ENCODE results near the gene SMKR1.
A peak's percentile ranks its signal among the peaks of the same experiment; 100 is the strongest.
"Not testable (repeated sequence)": the region's sequence is repeated elsewhere in the genome, so short reads cannot be mapped to it uniquely, and the experiment has no call there.

The SMKR1 gene

DNA sequence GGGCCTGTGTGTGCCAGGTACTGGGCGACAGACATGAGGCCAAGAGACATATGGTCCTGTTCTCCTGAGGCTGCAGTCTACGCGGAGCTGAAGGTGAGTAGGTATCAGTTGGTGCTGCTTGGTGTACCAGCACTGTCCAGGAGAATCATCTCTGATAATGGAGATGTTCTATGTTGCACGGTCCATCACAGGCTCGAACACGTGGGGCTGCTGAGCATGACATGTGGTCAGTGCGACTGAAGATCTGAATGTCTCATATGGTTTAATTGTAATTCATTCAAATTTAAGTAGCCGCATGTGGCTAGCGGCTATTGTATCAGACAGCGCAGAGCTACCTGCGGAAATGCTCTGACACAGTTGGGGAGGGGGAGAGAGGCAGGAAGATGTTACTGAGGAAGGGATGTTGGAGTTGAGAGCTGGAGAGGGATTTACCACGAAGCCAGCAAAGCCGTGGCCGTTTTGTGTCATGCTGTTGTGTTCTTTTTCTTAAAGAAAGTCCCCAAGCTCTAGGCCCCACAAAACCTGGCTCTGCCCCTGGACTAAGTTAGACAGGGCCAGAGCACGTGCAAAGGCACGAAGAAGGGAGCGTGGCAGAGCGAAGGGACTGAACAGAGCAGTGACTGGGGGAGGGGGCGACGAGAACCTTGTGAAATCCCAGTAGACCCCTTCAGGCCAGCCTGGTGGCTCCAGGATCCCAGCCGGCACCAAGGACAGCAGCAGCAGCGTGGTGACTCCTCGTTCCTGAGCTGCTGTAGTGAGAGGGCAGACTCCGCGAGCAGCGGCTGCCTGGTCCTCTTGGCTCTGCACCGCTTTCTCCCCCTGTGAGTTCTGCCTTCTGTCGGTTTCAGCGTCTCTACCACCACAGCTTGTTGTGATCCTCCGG is 20.0 kb downstream of the SMKR1 start:
- 61% methylated on average over 27 of the region's 30 CpGs for WGBS
- no peak overlapping the region for H2BK12ac ChIP-seq (ENCODE audit: low read length in 2 of 2)

DNA sequence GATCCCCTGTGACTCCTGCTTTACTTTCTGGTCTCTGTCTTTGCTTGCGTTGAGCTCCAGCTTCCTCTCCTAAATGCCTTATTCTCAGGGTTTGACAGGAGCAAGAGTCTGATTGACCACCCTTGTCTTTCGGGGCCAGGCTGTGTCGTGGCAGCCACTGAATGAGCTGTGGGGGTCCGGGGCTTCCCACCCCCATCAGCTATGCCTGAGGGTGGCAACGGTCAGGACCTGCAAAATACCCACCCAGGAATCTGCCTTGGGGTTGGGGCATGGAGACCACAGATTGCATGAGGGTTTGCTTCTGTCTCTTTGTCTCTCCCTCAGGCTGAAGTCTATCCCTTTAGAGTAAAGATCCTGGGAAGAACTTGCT is 20.6 kb downstream of the SMKR1 start:
- no peak overlapping the region for H3K4me3 ChIP-seq (ENCODE audit: insufficient read depth in 1 of 2, low read depth in 1 of 2, low read length in 2 of 2)
- 66% methylated on average over 5 of the region's 5 CpGs for WGBS
- H2BK5ac ChIP-seq (ENCODE audit: low read depth, low read length, poor library complexity, severe bottlenecking), result no peak overlapping the region
- H3K9ac ChIP-seq (ENCODE audit: low read length), result no peak overlapping the region
- no peak overlapping the region for H2BK120ac ChIP-seq (ENCODE audit: low read depth, low read length)
- no peak overlapping the region for H2BK12ac ChIP-seq (ENCODE audit: low read length in 2 of 2)
- H3K9me3 ChIP-seq (ENCODE audit: control insufficient read depth, low read length), result no peaks in the 10 kb centered on the region
- H4K91ac ChIP-seq (ENCODE audit: low read length), result no peak overlapping the region
- no peak overlapping the region for H3K4me2 ChIP-seq (ENCODE audit: low read length, poor library complexity, severe bottlenecking)
- no peak overlapping the region for H4K8ac ChIP-seq (ENCODE audit: low read length)
- H3K27ac ChIP-seq (ENCODE audit: low read length, poor library complexity, severe bottlenecking), result no peak overlapping the region
- peaks cover 18 to 26% of the 10 kb centered on the region in 2 experiments for H3K27me3 ChIP-seq (ENCODE audit: control insufficient read depth in 1 of 2, insufficient read depth in 1 of 2, low read length in 2 of 2)
- DNase-seq, result no peak
- no peak overlapping the region for H3K18ac ChIP-seq (ENCODE audit: low read depth in 1 of 2, low read length in 2 of 2)
- H2BK15ac ChIP-seq (ENCODE audit: low read depth, poor library complexity, severe bottlenecking), result no peak overlapping the region
- H3K79me1 ChIP-seq (replicated peaks; ENCODE audit: low read length, poor library complexity, severe bottlenecking), result no peaks in the 10 kb centered on the region
- no peak overlapping the region for H3K23ac ChIP-seq (ENCODE audit: low read length in 2 of 2)
- H2AK5ac ChIP-seq (ENCODE audit: low read length, severe bottlenecking), result no peak overlapping the region
- no peak overlapping the region for H3K4ac ChIP-seq (ENCODE audit: low read depth in 1 of 2, low read length in 2 of 2)
- no peaks in the 10 kb centered on the region for H3K36me3 ChIP-seq (ENCODE audit: control insufficient read depth in 1 of 2, insufficient read depth in 2 of 2, low read depth in 1 of 2, low read length in 2 of 2)
- H2AFZ ChIP-seq (ENCODE audit: low read depth, low read length), result no peak overlapping the region
- no peak overlapping the region for H3K14ac ChIP-seq (ENCODE audit: low read length in 2 of 2)
- H3K4me1 ChIP-seq (ENCODE audit: control insufficient read depth, insufficient read depth, low read depth, low read length), result no peaks in the 10 kb centered on the region

More for the DNA sequence above, 20.0 kb downstream of the SMKR1 start:
- no peak overlapping the region for H3K4ac ChIP-seq (ENCODE audit: low read depth in 1 of 2, low read length in 2 of 2)
- H3K4me3 ChIP-seq (ENCODE audit: insufficient read depth in 1 of 2, low read depth in 1 of 2, low read length in 2 of 2), result no peak overlapping the region
- H3K36me3 ChIP-seq (ENCODE audit: control insufficient read depth in 1 of 2, insufficient read depth in 2 of 2, low read depth in 1 of 2, low read length in 2 of 2), result no peaks in the 10 kb centered on the region
- H2AFZ ChIP-seq (ENCODE audit: low read depth, low read length), result no peak overlapping the region
- no peak overlapping the region for H3K14ac ChIP-seq (ENCODE audit: low read length in 2 of 2)
- no peak overlapping the region for H3K27ac ChIP-seq (ENCODE audit: low read length, poor library complexity, severe bottlenecking)
- H3K18ac ChIP-seq (ENCODE audit: low read depth in 1 of 2, low read length in 2 of 2), result no peak overlapping the region
- H3K4me2 ChIP-seq (ENCODE audit: low read length, poor library complexity, severe bottlenecking), result no peak overlapping the region
- H3K27me3 ChIP-seq (ENCODE audit: control insufficient read depth in 1 of 2, insufficient read depth in 1 of 2, low read length in 2 of 2), result peaks cover 18 to 26% of the 10 kb centered on the region in 2 experiments
- no peak overlapping the region for H4K8ac ChIP-seq (ENCODE audit: low read length)
- H2BK120ac ChIP-seq (ENCODE audit: low read depth, low read length), result no peak overlapping the region
- no peaks in the 10 kb centered on the region for H3K4me1 ChIP-seq (ENCODE audit: control insufficient read depth, insufficient read depth, low read depth, low read length)
- peak; percentile 16 for DNase-seq
- no peak overlapping the region for H2BK5ac ChIP-seq (ENCODE audit: low read depth, low read length, poor library complexity, severe bottlenecking)
- no peak overlapping the region for H3K9ac ChIP-seq (ENCODE audit: low read length)
- H2AK5ac ChIP-seq (ENCODE audit: low read length, severe bottlenecking), result no peak overlapping the region
- no peak overlapping the region for H2BK15ac ChIP-seq (ENCODE audit: low read depth, poor library complexity, severe bottlenecking)
- H4K91ac ChIP-seq (ENCODE audit: low read length), result no peak overlapping the region
- no peaks in the 10 kb centered on the region for H3K79me1 ChIP-seq (replicated peaks; ENCODE audit: low read length, poor library complexity, severe bottlenecking)
- no peak overlapping the region for H3K23ac ChIP-seq (ENCODE audit: low read length in 2 of 2)
- H3K9me3 ChIP-seq (ENCODE audit: control insufficient read depth, low read length), result no peaks in the 10 kb centered on the region

DNA sequence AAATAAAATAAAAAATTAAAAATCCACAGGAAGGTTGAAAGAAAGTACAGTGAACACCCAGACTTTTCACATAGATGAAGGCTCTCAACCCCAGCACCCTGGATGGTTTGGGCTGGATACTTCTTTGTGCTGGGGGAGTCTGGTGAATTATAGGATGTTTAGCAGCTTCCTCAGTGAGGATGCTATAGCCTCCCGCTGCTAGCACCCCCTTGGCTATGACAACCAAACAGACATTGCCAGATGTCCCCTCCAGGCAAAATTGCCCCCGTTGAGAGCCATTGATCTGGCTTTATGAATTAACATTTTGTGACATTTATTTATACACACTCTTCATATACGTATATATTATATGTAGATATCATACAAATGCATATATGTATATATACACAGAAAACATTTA is 21.6 kb downstream of the SMKR1 start:
- H2AFZ ChIP-seq (ENCODE audit: low read depth, low read length), result no peak overlapping the region
- H3K4me3 ChIP-seq (ENCODE audit: insufficient read depth in 1 of 2, low read depth in 1 of 2, low read length in 2 of 2), result no peak overlapping the region
- H3K23ac ChIP-seq (ENCODE audit: low read length in 2 of 2), result no peak overlapping the region
- no peak overlapping the region for H4K91ac ChIP-seq (ENCODE audit: low read length)
- peaks cover 18 to 26% of the 10 kb centered on the region in 2 experiments for H3K27me3 ChIP-seq (ENCODE audit: control insufficient read depth in 1 of 2, insufficient read depth in 1 of 2, low read length in 2 of 2)
- 100% methylated on average over 1 of the region's 3 CpGs for WGBS
- no peaks in the 10 kb centered on the region for H3K79me1 ChIP-seq (replicated peaks; ENCODE audit: low read length, poor library complexity, severe bottlenecking)
- no peak overlapping the region for H2BK15ac ChIP-seq (ENCODE audit: low read depth, poor library complexity, severe bottlenecking)
- no peak overlapping the region for H2BK12ac ChIP-seq (ENCODE audit: low read length in 2 of 2)
- H3K4me1 ChIP-seq (ENCODE audit: control insufficient read depth, insufficient read depth, low read depth, low read length), result no peaks in the 10 kb centered on the region
- no peak overlapping the region for H2AK5ac ChIP-seq (ENCODE audit: low read length, severe bottlenecking)
- H2BK120ac ChIP-seq (ENCODE audit: low read depth, low read length), result no peak overlapping the region
- H3K9me3 ChIP-seq (ENCODE audit: control insufficient read depth, low read length), result no peaks in the 10 kb centered on the region
- no peak overlapping the region for H3K27ac ChIP-seq (ENCODE audit: low read length, poor library complexity, severe bottlenecking)
- H3K4ac ChIP-seq (ENCODE audit: low read depth in 1 of 2, low read length in 2 of 2), result no peak overlapping the region
- H3K36me3 ChIP-seq (ENCODE audit: control insufficient read depth in 1 of 2, insufficient read depth in 2 of 2, low read depth in 1 of 2, low read length in 2 of 2), result no peaks in the 10 kb centered on the region
- no peak overlapping the region for H3K9ac ChIP-seq (ENCODE audit: low read length)
- H2BK5ac ChIP-seq (ENCODE audit: low read depth, low read length, poor library complexity, severe bottlenecking), result no peak overlapping the region
- H4K8ac ChIP-seq (ENCODE audit: low read length), result no peak overlapping the region
- no peak overlapping the region for H3K14ac ChIP-seq (ENCODE audit: low read length in 2 of 2)
- H3K18ac ChIP-seq (ENCODE audit: low read depth in 1 of 2, low read length in 2 of 2), result no peak overlapping the region
- no peak for DNase-seq
- no peak overlapping the region for H3K4me2 ChIP-seq (ENCODE audit: low read length, poor library complexity, severe bottlenecking)

DNA sequence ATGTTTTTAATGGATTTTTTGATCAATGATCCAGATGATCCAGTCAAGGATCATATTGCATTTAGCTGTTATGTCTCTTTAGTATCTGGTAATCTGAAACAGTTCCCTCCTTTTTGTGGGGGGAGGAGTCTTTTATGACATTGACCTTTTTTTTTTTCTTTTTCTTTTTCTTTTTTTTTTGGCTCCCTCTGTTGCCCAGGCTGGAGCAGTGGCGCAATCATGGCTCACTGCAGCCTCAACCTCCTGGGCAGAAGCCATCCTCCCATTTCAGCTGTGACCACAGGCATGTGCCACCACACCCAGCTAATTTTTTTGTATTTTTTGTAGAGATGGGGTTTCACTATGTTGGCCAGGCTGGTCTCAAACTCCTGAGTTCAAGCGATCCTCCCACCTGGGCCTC is 22.1 kb downstream of the SMKR1 start:
- H3K18ac ChIP-seq (ENCODE audit: low read depth in 1 of 2, low read length in 2 of 2); H3K4me3 ChIP-seq (ENCODE audit: insufficient read depth in 1 of 2, low read depth in 1 of 2, low read length in 2 of 2); H3K14ac ChIP-seq (ENCODE audit: low read length in 2 of 2); H4K91ac ChIP-seq (ENCODE audit: low read length); H2BK120ac ChIP-seq (ENCODE audit: low read depth, low read length); H3K23ac ChIP-seq (ENCODE audit: low read length in 2 of 2); H3K79me1 ChIP-seq (replicated peaks; ENCODE audit: low read length, poor library complexity, severe bottlenecking); H2BK15ac ChIP-seq (ENCODE audit: low read depth, poor library complexity, severe bottlenecking); H3K4ac ChIP-seq (ENCODE audit: low read depth in 1 of 2, low read length in 2 of 2); H4K8ac ChIP-seq (ENCODE audit: low read length); H2AK5ac ChIP-seq (ENCODE audit: low read length, severe bottlenecking); H3K9ac ChIP-seq (ENCODE audit: low read length); H3K4me1 ChIP-seq (ENCODE audit: control insufficient read depth, insufficient read depth, low read depth, low read length); H3K27ac ChIP-seq (ENCODE audit: low read length, poor library complexity, severe bottlenecking); H2BK12ac ChIP-seq (ENCODE audit: low read length in 2 of 2); H3K4me2 ChIP-seq (ENCODE audit: low read length, poor library complexity, severe bottlenecking); H3K36me3 ChIP-seq (ENCODE audit: control insufficient read depth in 1 of 2, insufficient read depth in 2 of 2, low read depth in 1 of 2, low read length in 2 of 2); H3K9me3 ChIP-seq (ENCODE audit: control insufficient read depth, low read length); H2AFZ ChIP-seq (ENCODE audit: low read depth, low read length); H2BK5ac ChIP-seq (ENCODE audit: low read depth, low read length, poor library complexity, severe bottlenecking): not testable (repeated sequence)
- 93% methylated on average over 1 of the region's 2 CpGs for WGBS
- peaks cover 18 to 26% of the 10 kb centered on the region in 2 experiments for H3K27me3 ChIP-seq (ENCODE audit: control insufficient read depth in 1 of 2, insufficient read depth in 1 of 2, low read length in 2 of 2)
- peak; percentile 31 for DNase-seq

Data from mesenchymal stem cell (in vitro differentiated cells and primary cell).